CD4-positive, alpha-beta T cell (primary cell): ENCODE data around the gene LMNB1. TPM values are rescaled to one million over a fixed set of nuclear protein-coding genes. Genes with fewer than 3 reads are reported as not detected.
A peak's percentile ranks its signal among the peaks of the same experiment; 100 is the strongest.

Source experiments
- ATAC-seq: fragments of 200-7000 bp; cut with Tn5 transposase; one replicate; pipeline ENCODE4 v1.10.0; 2022; ENCODE audit warnings: mild to moderate bottlenecking; ENCODE audit not compliant: poor library complexity
- CTCF ChIA-PET: fragments of 350-600 bp; sonication (Branson Sonifier 250); formaldehyde crosslinking; loops from one replicate; lab custom pipeline; 2021; ENCODE audit warnings: antibody characterized with exemption, inconsistent platforms; lab: Charles Lee
- POLR2A ChIA-PET: fragments of 350-600 bp; sonication (Branson Sonifier 250); formaldehyde crosslinking; loops from one replicate; lab custom pipeline; 2021; ENCODE audit warnings: antibody characterized with exemption, inconsistent platforms; lab: Charles Lee
- DNase-seq, 14 experiments: peaks; one replicate each; pipeline ENCODE4 v3.0.0-alpha.2; 2013 to 2020; ENCODE audit warnings: mixed read lengths in 2 of 14
- H3K27ac ChIP-seq, 2 donors: one replicate each; pipeline versions ENCODE4 v1.5.1 to v1.7.0; 2013; ENCODE audit warnings: low read length in 2 of 2, low read depth in 1 of 2, mild to moderate bottlenecking in 1 of 2
- H3K27me3 ChIP-seq, 2 experiments: 1 replicate in 1 of 2; 2 replicates in 1 of 2; pipeline versions ENCODE4 v1.6.1 to v1.7.0; 2013; ENCODE audit warnings: low read length in 2 of 2, control low read depth in 1 of 2, mild to moderate bottlenecking in 1 of 2, moderate library complexity in 1 of 2; ENCODE audit not compliant: insufficient read depth in 2 of 2, control insufficient read depth in 1 of 2
- H3K36me3 ChIP-seq: one replicate; pipeline ENCODE4 v1.6.1; 2013; ENCODE audit warnings: low read length, control low read depth; ENCODE audit not compliant: insufficient read depth
- H3K4me1 ChIP-seq: one replicate; pipeline ENCODE4 v1.6.1; 2013; ENCODE audit warnings: low read length, control low read depth; ENCODE audit not compliant: insufficient read depth
- H3K4me3 ChIP-seq: one replicate; pipeline ENCODE4 v1.5.1; 2013; ENCODE audit warnings: mild to moderate bottlenecking, low read length, moderate library complexity
- H3K9me3 ChIP-seq, 2 experiments: 1 replicate in 1 of 2; 2 replicates in 1 of 2; pipeline versions ENCODE4 v1.6.1 to v1.7.0; 2013; ENCODE audit warnings: low read length in 2 of 2, mild to moderate bottlenecking in 2 of 2, control low read depth in 1 of 2, moderate library complexity in 1 of 2; ENCODE audit not compliant: control insufficient read depth in 1 of 2, insufficient read depth in 1 of 2
- H3K27ac Mint-ChIP-seq: one replicate; pipeline ENCODE4 v1.8.0; 2020; ENCODE audit warnings: mixed read lengths
- H3K27me3 Mint-ChIP-seq: one replicate; pipeline ENCODE4 v1.8.0; 2021; ENCODE audit warnings: mixed read lengths
- H3K36me3 Mint-ChIP-seq: one replicate; pipeline ENCODE4 v1.8.0; 2021; ENCODE audit warnings: low read depth, mixed read lengths
- H3K4me1 Mint-ChIP-seq: one replicate; pipeline ENCODE4 v1.8.0; 2021; ENCODE audit warnings: low read depth, mixed read lengths
- H3K4me3 Mint-ChIP-seq: one replicate; pipeline ENCODE4 v1.8.0; 2020; ENCODE audit warnings: mild to moderate bottlenecking, mixed read lengths
- H3K9me3 Mint-ChIP-seq: one replicate; pipeline ENCODE4 v1.8.0; 2020; ENCODE audit warnings: mixed read lengths
- intact Hi-C, 2 experiments: fragments of 100-400 bp; cut with DNase I in 1 of 2; cut with micrococcal nuclease in 1 of 2; formaldehyde crosslinking; loops; one replicate each; pipeline versions ENCODE4 v1.15.1 to v1.9.0; 2023 to 2025; cut with DNase I, micrococcal nuclease
- total RNA-seq, 174 experiments: library from RNA in 2 of 174; stranded (reverse) in 2 of 174; gene quantifications; one replicate each; pipeline ENCODE4 v1.2.3 and lab custom pipeline; 2021 to 2026
- TF ChIP-seq, protein P1 (sequence below): fragments of 200-600 bp; IDR thresholded peaks from one replicate; pipeline ENCODE4 v1.8.0; 2022; ENCODE audit warnings: antibody characterized with exemption, mild to moderate bottlenecking

Gene LMNB1
- total RNA-seq, 2 experiments from 2014 or later = 30.6 to 31.1 TPM

DNA sequence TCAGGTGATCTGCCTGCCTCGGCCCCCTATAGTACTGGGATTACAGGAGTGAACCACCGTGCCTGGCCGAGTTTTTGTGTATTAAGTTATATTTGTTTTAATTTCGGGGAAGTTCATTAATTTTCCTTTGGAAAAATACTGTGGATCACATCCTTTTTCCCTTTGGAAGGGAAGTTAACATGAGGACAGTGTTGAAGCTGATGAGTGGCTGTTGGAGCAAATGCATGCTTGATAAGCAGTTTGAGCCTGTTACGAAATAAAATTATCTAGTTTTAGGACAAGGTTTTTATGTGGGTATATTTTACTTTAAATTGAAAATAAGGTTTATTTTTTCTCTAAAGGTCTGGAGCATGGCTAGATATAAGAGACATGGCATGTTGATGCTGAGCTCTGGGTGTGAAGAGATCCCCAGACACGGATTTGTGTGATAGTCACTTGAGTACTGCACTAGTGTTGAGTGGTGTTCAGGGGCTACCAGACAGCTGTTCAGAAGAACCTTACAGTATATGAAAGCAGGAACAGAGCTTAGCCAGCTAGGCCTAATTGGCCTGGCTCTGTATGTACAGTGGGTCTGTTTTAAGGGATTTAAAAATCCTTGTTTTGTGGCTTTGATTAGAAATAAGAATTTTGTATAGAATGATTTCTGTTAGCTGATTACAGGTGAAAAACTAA, 17.4 kb downstream of the LMNB1 start:
- Histone ChIP-seq H3K4me1 (peaks cover 15% of the 10 kb centered on the region), H3K27ac (no peak overlapping the region), H3K36me3 (no peaks in the 10 kb centered on the region), H3K9me3 (no peaks in the 10 kb centered on the region), H3K27me3 (no peaks in the 10 kb centered on the region), H3K4me3 (no peak overlapping the region)
- ChIA-PET POLR2A (interaction anchor here (0.6 to 1.5 kb wide), 2 partner anchors 14 to 16 kb away, joined by 3 to 10 read pairs; no protein-coding TSS in a partner anchor), CTCF (interaction anchor here (0.6 to 1.3 kb wide), 5 partner anchors 8 to 432 kb away, joined by 3 to 4 read pairs (median 3); no protein-coding TSS in a partner anchor)
- no peak for DNase-seq
- Mint-ChIP-seq H3K36me3 (no peaks in the 10 kb centered on the region), H3K27me3 (no peaks in the 10 kb centered on the region), H3K4me1 (peaks cover 52% of the 10 kb centered on the region), H3K9me3 (no peaks in the 10 kb centered on the region), H3K27ac (no peak overlapping the region), H3K4me3 (no peak overlapping the region)
- intact Hi-C loops = no loop called here
- TF ChIP-seq, protein P1, sequence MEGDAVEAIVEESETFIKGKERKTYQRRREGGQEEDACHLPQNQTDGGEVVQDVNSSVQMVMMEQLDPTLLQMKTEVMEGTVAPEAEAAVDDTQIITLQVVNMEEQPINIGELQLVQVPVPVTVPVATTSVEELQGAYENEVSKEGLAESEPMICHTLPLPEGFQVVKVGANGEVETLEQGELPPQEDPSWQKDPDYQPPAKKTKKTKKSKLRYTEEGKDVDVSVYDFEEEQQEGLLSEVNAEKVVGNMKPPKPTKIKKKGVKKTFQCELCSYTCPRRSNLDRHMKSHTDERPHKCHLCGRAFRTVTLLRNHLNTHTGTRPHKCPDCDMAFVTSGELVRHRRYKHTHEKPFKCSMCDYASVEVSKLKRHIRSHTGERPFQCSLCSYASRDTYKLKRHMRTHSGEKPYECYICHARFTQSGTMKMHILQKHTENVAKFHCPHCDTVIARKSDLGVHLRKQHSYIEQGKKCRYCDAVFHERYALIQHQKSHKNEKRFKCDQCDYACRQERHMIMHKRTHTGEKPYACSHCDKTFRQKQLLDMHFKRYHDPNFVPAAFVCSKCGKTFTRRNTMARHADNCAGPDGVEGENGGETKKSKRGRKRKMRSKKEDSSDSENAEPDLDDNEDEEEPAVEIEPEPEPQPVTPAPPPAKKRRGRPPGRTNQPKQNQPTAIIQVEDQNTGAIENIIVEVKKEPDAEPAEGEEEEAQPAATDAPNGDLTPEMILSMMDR = no peak
- no peak for ATAC-seq

DNA sequence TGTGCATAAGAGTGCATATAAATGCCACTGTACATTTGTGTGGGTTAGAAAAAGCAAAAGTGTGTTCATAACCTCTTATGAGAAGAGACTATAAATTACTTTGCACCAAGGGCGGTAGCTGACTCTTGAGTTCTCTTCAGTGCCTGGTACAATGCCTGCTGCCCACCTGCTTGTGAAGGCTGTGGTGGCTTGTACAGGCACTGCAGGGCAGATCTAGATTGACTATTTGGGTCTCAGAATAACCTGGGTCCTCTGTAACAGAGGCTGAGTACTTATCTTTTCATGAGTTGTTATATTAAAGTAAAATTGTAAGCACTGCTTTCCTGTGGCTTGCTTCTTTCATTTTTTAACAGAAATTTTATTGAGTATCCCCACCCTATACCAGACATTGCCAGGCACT, 22.8 kb downstream of the LMNB1 start:
- H3K4me1 Mint-ChIP-seq = peaks cover 52% of the 10 kb centered on the region
- ChIA-PET POLR2A (no interaction called here), CTCF (no interaction called here)
- H3K4me3 ChIP-seq = no peak overlapping the region
- peaks cover 14% of the 10 kb centered on the region for H3K4me1 ChIP-seq
- no peaks in the 10 kb centered on the region for H3K27me3 ChIP-seq
- peaks cover 4% of the 10 kb centered on the region for H3K36me3 Mint-ChIP-seq
- H3K27ac ChIP-seq = no peak overlapping the region
- intact Hi-C loops = loop anchor here (5.0 to 10.0 kb wide), 3 partner anchors 122 to 457 kb away; no protein-coding TSS in a partner anchor
- DNase-seq (no peak), ATAC-seq (no peak)
- H3K9me3 ChIP-seq = no peaks in the 10 kb centered on the region
- no peaks in the 10 kb centered on the region for H3K9me3 Mint-ChIP-seq
- peak overlapping the region; percentile 31 for H3K27ac Mint-ChIP-seq
- H3K4me3 Mint-ChIP-seq = no peak overlapping the region
- no peaks in the 10 kb centered on the region for H3K36me3 ChIP-seq
- TF ChIP-seq, protein P1 = no peak
- H3K27me3 Mint-ChIP-seq = no peaks in the 10 kb centered on the region

DNA sequence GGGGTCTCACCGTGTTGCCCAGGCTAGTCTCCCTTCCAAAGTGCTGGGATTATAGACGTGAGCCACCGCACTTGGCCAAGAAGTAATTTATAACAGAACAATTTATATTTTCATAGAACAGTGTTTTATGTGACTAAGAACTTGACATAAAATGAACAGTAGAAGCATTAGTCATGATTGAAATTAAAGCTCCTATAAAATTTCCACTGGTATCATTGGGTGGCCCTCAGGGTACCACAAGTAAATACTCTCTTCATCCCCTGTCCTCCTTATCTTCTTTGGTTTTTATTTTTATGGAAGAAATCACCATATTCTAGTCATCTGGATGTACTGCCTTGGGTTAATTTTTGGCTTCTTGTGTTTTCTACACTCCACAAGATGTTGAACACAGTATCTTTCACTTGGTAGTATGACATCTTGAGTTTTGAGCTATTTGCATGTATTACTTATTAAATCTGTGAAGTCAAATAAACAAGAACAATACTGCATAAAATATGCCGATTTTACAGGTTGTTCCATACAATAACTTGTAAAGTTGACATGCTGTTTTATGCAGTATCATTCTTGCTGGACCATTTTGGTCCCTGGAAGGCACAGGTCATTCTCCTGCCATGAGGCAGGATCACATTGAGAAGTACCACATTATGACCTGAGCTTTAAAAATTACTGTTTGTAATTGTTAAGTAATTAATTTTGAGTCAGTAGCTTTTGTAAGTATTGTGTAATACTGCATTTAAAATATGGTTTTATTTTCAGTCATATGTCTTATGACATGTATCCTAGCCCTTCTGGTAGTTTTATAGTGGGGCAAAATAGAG, 24.4 kb downstream of the LMNB1 start:
- Mint-ChIP-seq H3K27me3 (no peaks in the 10 kb centered on the region), H3K36me3 (peaks cover 16% of the 10 kb centered on the region), H3K4me3 (no peak overlapping the region), H3K9me3 (no peaks in the 10 kb centered on the region), H3K4me1 (peaks cover 41% of the 10 kb centered on the region), H3K27ac (no peak overlapping the region)
- TF ChIP-seq, protein P1 = no peak
- H3K4me1 ChIP-seq = peaks cover 9% of the 10 kb centered on the region
- intact Hi-C loops = loop anchor here (5.0 to 10.0 kb wide), 3 partner anchors 124 to 459 kb away; no protein-coding TSS in a partner anchor
- no peak overlapping the region for H3K4me3 ChIP-seq
- H3K36me3 ChIP-seq = peaks cover 13% of the 10 kb centered on the region
- POLR2A ChIA-PET = interaction anchor here (0.5 kb wide), 1 partner anchor 198 kb away, joined by 4 read pairs; no protein-coding TSS in a partner anchor
- no peaks in the 10 kb centered on the region for H3K27me3 ChIP-seq
- DNase-seq (no peak), ATAC-seq (no peak)
- no peak overlapping the region for H3K27ac ChIP-seq
- CTCF ChIA-PET = interaction anchor here (1.1 to 1.8 kb wide), 6 partner anchors 10 to 261 kb away, joined by 3 to 6 read pairs (median 6); no protein-coding TSS in a partner anchor
- no peaks in the 10 kb centered on the region for H3K9me3 ChIP-seq
